HTR-8/SVneo (cell line): ENCODE results near the gene DACT1.

Source experiments
- DNase-seq: peaks from one replicate; pipeline ENCODE4 v3.0.0; 2011; ENCODE audit warnings: low spot score, mixed read lengths; ENCODE audit not compliant: insufficient read length
- FAIRE-seq: peaks from 2 replicates; lab custom pipeline; 2011; peaks lifted over from hg19 to GRCh38; lab: Jason Lieb, UNC

Gene DACT1

GRCh38 chr14:58635091-58635830 lies 2.5 kb upstream of the DACT1 start:
- no peak for DNase-seq
- FAIRE-seq: no peak

- FAIRE-seq (peak; percentile 85), DNase-seq (no peak)
Measured at GRCh38 chr14:58636129-58636528, 1.6 kb upstream of the DACT1 start.

GRCh38 chr14:58637040-58637390 lies 747 bp upstream of the DACT1 start:
- DNase-seq: peak; percentile 54
- no peak for FAIRE-seq

- no peak for FAIRE-seq
- peak; percentile 59 for DNase-seq
Measured at GRCh38 chr14:58638231-58639197, 752 bp downstream of the DACT1 start.

- FAIRE-seq: no peak
- no peak for DNase-seq
Measured at GRCh38 chr14:58639198-58639565, 1.4 kb downstream of the DACT1 start.

GRCh38 chr14:58639842-58640484 lies 2.2 kb downstream of the DACT1 start:
- DNase-seq (peak; percentile 94), FAIRE-seq (peak; percentile 96)

- DNase-seq (no peak), FAIRE-seq (no peak)
Measured at GRCh38 chr14:58640959-58641358, 3.2 kb downstream of the DACT1 start.

GRCh38 chr14:58641509-58641908 lies 3.7 kb downstream of the DACT1 start:
- FAIRE-seq (no peak), DNase-seq (no peak)

GRCh38 chr14:58643366-58643765 lies 5.6 kb downstream of the DACT1 start:
- DNase-seq: no peak

GRCh38 chr14:58645641-58646040 lies 7.9 kb downstream of the DACT1 start:
- FAIRE-seq (no peak), DNase-seq (no peak)

More at GRCh38 chr14:58643366-58643765, 5.6 kb downstream of the DACT1 start:
- peak; percentile 62 for FAIRE-seq

- no peak for FAIRE-seq
- DNase-seq: no peak
Measured at GRCh38 chr14:58646479-58646878, 8.7 kb downstream of the DACT1 start.

GRCh38 chr14:58647777-58648176 lies 10.0 kb downstream of the DACT1 start:
- FAIRE-seq: peak; percentile 89
- no peak for DNase-seq

GRCh38 chr14:58650857-58651256 lies 13.1 kb downstream of the DACT1 start:
- FAIRE-seq: peak; percentile 76
- no peak for DNase-seq

GRCh38 chr14:58656671-58657411 lies 19.1 kb downstream of the DACT1 start:
- DNase-seq (no peak), FAIRE-seq (no peak)

GRCh38 chr14:58659061-58659460 lies 21.3 kb downstream of the DACT1 start:
- FAIRE-seq (peak; percentile 9), DNase-seq (no peak)

- FAIRE-seq: no peak
- DNase-seq: no peak
Measured at GRCh38 chr14:58659846-58660245, 22.1 kb downstream of the DACT1 start.

GRCh38 chr14:58660407-58660806 lies 22.6 kb downstream of the DACT1 start:
- FAIRE-seq (no peak), DNase-seq (no peak)

- DNase-seq (no peak), FAIRE-seq (no peak)
Measured at GRCh38 chr14:58662018-58662417, 24.3 kb downstream of the DACT1 start.

GRCh38 chr14:58662759-58663158 lies 25.0 kb downstream of the DACT1 start:
- FAIRE-seq: no peak
- no peak for DNase-seq

- FAIRE-seq (peak; percentile 97), DNase-seq (peak; percentile 79)
Measured at GRCh38 chr14:58663494-58664111, 25.8 kb downstream of the DACT1 start.
